ENCODE data around the gene TMEM145.

DNA sequence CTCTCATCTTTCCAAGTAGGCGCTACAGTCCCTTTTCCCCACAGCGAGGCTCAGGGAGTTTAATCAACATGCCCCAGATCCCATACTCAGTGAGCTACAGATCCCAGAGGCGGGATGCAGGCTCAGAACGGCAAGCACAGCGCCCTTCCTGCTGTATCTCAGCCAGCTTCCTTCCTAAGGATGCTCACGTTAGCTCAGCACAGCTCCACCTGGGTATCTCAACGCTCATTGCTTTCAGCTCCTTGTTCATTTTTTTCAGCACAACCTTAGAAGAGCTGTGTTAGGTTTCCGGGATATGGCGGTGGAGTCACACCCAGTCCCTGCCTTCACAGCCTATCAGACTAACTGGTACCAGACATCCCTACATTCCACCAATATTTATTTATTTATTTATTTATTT, 9.2 kb downstream of the TMEM145 start:
- TF ChIP-seq, protein P1, sequence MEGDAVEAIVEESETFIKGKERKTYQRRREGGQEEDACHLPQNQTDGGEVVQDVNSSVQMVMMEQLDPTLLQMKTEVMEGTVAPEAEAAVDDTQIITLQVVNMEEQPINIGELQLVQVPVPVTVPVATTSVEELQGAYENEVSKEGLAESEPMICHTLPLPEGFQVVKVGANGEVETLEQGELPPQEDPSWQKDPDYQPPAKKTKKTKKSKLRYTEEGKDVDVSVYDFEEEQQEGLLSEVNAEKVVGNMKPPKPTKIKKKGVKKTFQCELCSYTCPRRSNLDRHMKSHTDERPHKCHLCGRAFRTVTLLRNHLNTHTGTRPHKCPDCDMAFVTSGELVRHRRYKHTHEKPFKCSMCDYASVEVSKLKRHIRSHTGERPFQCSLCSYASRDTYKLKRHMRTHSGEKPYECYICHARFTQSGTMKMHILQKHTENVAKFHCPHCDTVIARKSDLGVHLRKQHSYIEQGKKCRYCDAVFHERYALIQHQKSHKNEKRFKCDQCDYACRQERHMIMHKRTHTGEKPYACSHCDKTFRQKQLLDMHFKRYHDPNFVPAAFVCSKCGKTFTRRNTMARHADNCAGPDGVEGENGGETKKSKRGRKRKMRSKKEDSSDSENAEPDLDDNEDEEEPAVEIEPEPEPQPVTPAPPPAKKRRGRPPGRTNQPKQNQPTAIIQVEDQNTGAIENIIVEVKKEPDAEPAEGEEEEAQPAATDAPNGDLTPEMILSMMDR (conservative IDR thresholded peaks at IDR 0.05): no peak
- no peak for TF ChIP-seq EZH2 (IDR thresholded peaks at IDR 0.05; ENCODE audit: low read depth)

Data from PC-9 (cell line).